GM23248 (cell line): ENCODE results near the gene MORC3.

Experiments
- EZH2 ChIP-seq: fragments of 200-600 bp; sonication (generic); IDR thresholded peaks from 2 replicates; pipeline ENCODE4 v1.6.1; 2018; ENCODE audit warnings: antibody characterized with exemption, mild to moderate bottlenecking; ENCODE audit not compliant: insufficient read depth, poor library complexity, severe bottlenecking
- EZH2phosphoT487 ChIP-seq: fragments of 200-600 bp; sonication (generic); IDR thresholded peaks from 2 replicates; pipeline ENCODE4 v1.6.1; 2018; ENCODE audit warnings: antibody characterized with exemption, moderate library complexity, mild to moderate bottlenecking, low read depth; ENCODE audit not compliant: insufficient read depth

- no peak for TF ChIP-seq EZH2
- no peak for TF ChIP-seq EZH2phosphoT487
Measured at GRCh38 chr21:36411301-36411700, 91.3 kb downstream of the MORC3 start.
